Measurements from ENCODE around the gene RNPS1.
A peak's percentile ranks its signal among the peaks of the same experiment; 100 is the strongest.

RNPS1 gene

GRCh38 chr16:2235695-2236336, 32.1 kb downstream of the RNPS1 start:
- no peak for DNase-seq (ENCODE audit: low read depth)

GRCh38 chr16:2235234-2235651, 32.7 kb downstream of the RNPS1 start:
- DNase-seq (ENCODE audit: low read depth), result no peak

GRCh38 chr16:2234813-2235170, 33.1 kb downstream of the RNPS1 start:
- DNase-seq (ENCODE audit: low read depth), result no peak

- no peak for DNase-seq (ENCODE audit: low read depth)
Observed at GRCh38 chr16:2233872-2234812, 33.8 kb downstream of the RNPS1 start.

GRCh38 chr16:2233046-2233775, 34.7 kb downstream of the RNPS1 start:
- DNase-seq (ENCODE audit: low read depth), result no peak

- DNase-seq (ENCODE audit: low read depth), result no peak
Observed at GRCh38 chr16:2232094-2232990, 35.6 kb downstream of the RNPS1 start.

- no peak for DNase-seq (ENCODE audit: low read depth)
Observed at GRCh38 chr16:2231016-2231931, 36.7 kb downstream of the RNPS1 start.

- no peak for DNase-seq (ENCODE audit: low read depth)
Observed at GRCh38 chr16:2230376-2230775, 37.5 kb downstream of the RNPS1 start.

- DNase-seq (ENCODE audit: low read depth), result no peak
Observed at GRCh38 chr16:2229632-2230250, 38.2 kb downstream of the RNPS1 start.

GRCh38 chr16:2229091-2229490, 38.8 kb downstream of the RNPS1 start:
- DNase-seq (ENCODE audit: low read depth), result no peak

GRCh38 chr16:2228161-2228824, 39.6 kb downstream of the RNPS1 start:
- no peak for DNase-seq (ENCODE audit: low read depth)

- DNase-seq (ENCODE audit: low read depth), result no peak
Observed at GRCh38 chr16:2226918-2227317, 41.0 kb downstream of the RNPS1 start.

- no peak for DNase-seq (ENCODE audit: low read depth)
Observed at GRCh38 chr16:2226245-2226793, 41.6 kb downstream of the RNPS1 start.

- peak; percentile 52 for DNase-seq (ENCODE audit: low read depth)
Observed at GRCh38 chr16:2223942-2224486, 43.9 kb downstream of the RNPS1 start.

- DNase-seq (ENCODE audit: low read depth), result peak; percentile 100
Observed at GRCh38 chr16:2223221-2223941, 44.5 kb downstream of the RNPS1 start, which contains the start of gene E4F1. Gene E4F1 (plus strand): TSS chr16:2223591. CDS start chr16:2223614, 23 bp downstream.

GRCh38 chr16:2216330-2216729, 51.6 kb downstream of the RNPS1 start:
- no peak for DNase-seq (ENCODE audit: low read depth)

GRCh38 chr16:2214719-2214968, 53.3 kb downstream of the RNPS1 start, which contains the start of gene PGP:
Gene PGP (minus strand): TSS chr16:2214840. CDS start chr16:2214777, 63 bp downstream.
- no peak for DNase-seq (ENCODE audit: low read depth)
